ENCODE measurements around the gene SYNJ1. TPM values are rescaled to one million over a fixed set of nuclear protein-coding genes. Genes with fewer than 3 reads are reported as not detected.

The SYNJ1 gene
- polyA plus RNA-seq, 5 donors: 13.7 to 21.0 (median 17.9) TPM

GRCh38 chr21:32584472-32584871 lies 143.3 kb downstream of the SYNJ1 start:
- no peak for DNase-seq

- no peak for DNase-seq
Measured at GRCh38 chr21:32581732-32582131, 146.1 kb downstream of the SYNJ1 start.

- DNase-seq: no peak
Measured at GRCh38 chr21:32580949-32581348, 146.9 kb downstream of the SYNJ1 start.

Other genes starting within 250 kb of the SYNJ1 start
- under 1 TPM; 0.43 to 0.96 (median 0.64) TPM for gene TCP10L, start 142.5 kb downstream of the SYNJ1 start, polyA plus RNA-seq (ENCODE audit: insufficient read depth in 1 of 5, insufficient read length in 5 of 5, low replicate concordance in 1 of 5)
- 10 to 100 TPM; 43.4 to 62.2 (median 53.7) TPM for gene CFAP298, start 115.6 kb downstream of the SYNJ1 start, polyA plus RNA-seq (ENCODE audit: insufficient read depth in 1 of 5, insufficient read length in 5 of 5, low replicate concordance in 1 of 5)
- 100 to 1,000 TPM in 2 of 5 donors, 10 to 100 TPM in 3; 54.5 to 115 (median 96.7) TPM for gene PAXBP1, start 43.7 kb upstream of the SYNJ1 start, polyA plus RNA-seq (ENCODE audit: insufficient read depth in 1 of 5, insufficient read length in 5 of 5, low replicate concordance in 1 of 5)